ENCODE results near the gene HEATR9.
A peak's percentile ranks its signal among the peaks of the same experiment; 100 is the strongest.

Gene HEATR9

GRCh38 chr17:35864853-35865252 is 3.8 kb downstream of the HEATR9 start:
- DNase-seq (ENCODE audit: low read depth in 2 of 2), result no peak

DNA sequence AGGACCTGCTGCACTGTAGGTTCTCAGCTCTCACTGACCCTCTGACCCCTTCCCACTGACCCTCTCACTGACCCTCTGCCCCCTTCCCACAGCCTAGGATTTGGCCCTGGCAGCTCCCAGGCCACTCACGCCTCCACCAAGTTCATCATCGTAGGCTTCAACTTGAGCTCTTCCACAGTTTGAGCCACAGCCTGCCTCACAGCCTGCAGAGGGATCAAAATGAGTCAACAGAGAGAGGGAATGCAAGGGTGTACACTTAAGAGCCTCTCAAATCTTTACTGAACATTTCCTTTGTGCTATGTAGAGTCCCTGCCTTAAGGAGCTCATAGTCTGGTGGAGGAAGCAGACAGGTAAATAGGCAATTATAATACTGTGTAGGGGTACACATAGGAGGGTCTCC is 12.1 kb downstream of the HEATR9 start:
- DNase-seq (ENCODE audit: low read depth in 2 of 2), result no peak

DNA sequence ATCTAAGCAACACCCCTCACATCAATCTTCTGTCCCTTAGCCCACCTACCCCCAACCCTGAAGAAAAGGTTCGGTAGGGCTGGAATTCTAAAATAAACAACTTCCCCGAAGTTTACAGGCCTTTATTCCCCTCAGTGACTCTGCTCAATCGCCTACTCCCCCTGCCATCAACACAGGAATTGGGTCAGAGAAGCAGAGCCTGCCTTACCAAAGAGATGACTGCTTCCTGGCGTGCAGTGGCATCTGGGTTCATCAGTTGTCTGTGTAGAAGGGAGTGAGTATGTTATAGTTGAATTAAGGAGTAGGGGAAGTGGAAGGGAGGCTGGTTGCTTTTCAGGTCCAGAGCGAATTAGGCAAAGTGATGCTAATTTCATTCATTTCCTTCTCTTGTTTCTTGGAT is 12.7 kb downstream of the HEATR9 start:
- DNase-seq (ENCODE audit: low read depth in 2 of 2), result no peak

- peak in 1 of 2 donors; percentile 9 for DNase-seq (ENCODE audit: low read depth in 2 of 2)
Measured at GRCh38 chr17:35849469-35850348, 19.0 kb downstream of the HEATR9 start.

DNA sequence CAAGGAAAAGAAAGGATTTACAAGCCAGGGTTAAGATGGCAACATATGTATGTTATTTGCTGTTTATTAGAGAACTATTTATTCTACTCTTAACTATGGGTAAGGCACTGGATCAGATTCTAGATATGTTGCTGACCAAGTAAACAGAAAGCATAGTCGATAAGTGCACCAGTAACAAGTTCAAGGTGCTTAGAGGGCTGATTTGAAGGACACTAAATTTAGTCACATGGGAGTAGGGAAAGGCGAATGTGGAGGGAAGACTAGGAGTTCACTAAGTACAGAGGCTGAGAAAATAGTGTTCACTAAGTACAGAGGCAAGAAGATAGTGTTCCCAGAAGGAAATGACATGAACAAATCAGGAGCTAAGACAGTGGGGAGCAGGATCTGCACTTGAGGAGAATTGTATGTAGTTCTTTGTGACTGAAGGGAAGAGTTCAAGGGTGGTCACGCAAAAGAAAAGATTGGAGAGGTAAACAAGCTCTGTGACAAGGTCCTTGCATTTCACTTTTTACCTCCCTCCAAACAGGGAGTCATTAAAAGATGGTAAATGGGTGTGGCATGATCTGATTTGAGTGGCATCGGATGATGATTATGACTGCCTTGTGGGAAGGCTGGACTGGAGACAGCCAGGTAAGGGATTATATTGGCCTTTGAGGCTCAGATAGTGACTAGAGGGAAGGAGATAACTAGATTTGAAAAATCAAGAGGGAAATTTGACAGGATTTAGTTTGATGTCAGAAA is 20.9 kb downstream of the HEATR9 start:
- DNase-seq (ENCODE audit: low read depth in 2 of 2), result no peak

DNA sequence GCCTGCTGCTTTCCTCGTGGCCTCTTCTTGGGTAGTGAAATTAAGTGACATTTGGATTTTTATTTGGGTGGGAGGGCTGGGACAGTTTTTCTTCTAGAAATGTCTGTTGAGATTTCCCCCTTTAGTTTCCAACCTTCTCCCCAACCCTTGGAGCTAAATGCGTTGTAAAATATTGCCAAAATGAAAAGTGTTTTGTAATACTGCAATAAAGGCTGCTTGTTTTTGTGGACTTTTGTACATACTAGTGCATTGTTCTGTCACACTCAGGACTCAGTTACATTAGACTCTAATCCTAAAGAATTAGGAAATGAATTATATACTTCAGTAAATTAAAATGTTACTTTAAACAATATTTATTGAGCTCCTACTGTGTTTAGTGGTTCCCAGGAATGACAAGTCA is 21.7 kb downstream of the HEATR9 start:
- no peak for DNase-seq (ENCODE audit: low read depth in 2 of 2)

DNA sequence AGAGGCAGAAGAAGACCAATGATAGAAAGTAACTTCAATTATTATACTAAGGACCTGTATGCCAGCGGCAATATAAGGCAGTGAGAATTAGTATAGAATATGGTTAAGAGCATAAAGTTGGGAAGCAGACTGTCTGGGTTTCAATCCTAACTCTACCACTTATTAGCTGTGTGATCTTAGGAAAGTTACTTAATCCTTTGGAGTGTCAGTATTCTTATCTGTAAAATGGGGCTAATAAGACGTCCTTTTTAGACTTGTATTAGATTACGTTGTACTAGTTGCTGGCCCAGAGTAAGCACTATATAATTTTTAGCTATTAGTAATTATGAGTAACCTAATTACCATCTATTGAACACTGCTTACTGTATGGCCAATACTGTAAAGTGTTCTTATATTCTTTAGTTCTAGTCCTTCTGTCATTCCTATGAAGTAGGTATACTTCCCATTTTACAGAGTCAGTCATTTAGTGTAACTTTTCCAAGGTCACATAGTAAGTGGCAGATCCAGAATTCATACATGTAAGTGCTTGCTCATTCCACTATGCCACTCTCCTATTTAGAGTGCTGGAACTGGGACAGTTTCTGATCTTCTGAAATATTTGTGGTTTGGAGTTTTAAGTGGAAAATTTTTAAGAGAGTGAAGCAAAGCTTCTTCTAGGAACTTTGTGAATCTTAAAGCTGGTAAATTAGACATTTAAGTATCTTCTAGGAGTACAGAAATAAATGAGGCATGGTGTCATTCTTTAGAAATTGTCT is 22.5 kb downstream of the HEATR9 start:
- DNase-seq (ENCODE audit: low read depth in 2 of 2), result no peak

DNA sequence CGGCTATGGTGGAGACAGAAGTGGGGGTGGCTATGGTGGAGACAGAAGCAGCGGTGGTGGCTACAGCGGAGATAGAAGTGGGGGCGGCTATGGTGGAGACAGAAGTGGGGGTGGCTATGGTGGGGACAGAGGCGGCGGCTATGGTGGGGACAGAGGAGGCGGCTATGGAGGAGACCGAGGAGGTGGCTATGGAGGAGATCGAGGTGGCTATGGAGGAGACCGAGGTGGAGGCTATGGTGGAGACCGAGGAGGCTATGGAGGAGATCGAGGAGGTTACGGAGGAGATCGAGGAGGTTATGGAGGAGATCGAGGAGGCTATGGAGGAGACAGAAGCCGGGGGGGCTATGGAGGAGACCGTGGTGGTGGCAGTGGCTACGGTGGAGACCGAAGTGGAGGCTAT is 24.1 kb downstream of the HEATR9 start:
- DNase-seq (ENCODE audit: low read depth in 2 of 2), result no peak

- DNase-seq (ENCODE audit: low read depth in 2 of 2), result no peak
Measured at GRCh38 chr17:35843698-35844097, 25.0 kb downstream of the HEATR9 start.

DNA sequence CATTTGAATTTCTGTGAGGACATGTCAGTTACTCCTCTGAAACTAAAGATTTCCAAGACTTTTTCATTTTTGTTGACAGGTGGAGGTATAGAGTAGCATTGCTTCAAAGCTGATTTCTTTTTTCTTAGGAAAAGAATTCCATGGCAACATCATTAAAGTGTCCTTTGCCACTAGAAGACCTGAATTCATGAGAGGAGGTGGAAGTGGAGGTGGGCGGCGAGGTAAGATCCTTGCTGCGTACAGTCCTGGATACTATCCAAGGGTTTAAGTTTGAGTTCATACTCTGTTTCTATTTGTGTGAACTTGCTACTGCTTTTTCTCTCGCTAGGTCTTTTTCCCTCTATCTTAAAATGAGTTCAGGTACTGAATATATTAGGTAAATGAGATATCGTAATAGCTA is 26.5 kb downstream of the HEATR9 start:
- no peak for DNase-seq (ENCODE audit: low read depth in 2 of 2)

- DNase-seq (ENCODE audit: low read depth in 2 of 2), result no peak
Measured at GRCh38 chr17:35841505-35841904, 27.2 kb downstream of the HEATR9 start.

GRCh38 chr17:35841101-35841500 is 27.6 kb downstream of the HEATR9 start:
- DNase-seq (ENCODE audit: low read depth in 2 of 2), result no peak

DNA sequence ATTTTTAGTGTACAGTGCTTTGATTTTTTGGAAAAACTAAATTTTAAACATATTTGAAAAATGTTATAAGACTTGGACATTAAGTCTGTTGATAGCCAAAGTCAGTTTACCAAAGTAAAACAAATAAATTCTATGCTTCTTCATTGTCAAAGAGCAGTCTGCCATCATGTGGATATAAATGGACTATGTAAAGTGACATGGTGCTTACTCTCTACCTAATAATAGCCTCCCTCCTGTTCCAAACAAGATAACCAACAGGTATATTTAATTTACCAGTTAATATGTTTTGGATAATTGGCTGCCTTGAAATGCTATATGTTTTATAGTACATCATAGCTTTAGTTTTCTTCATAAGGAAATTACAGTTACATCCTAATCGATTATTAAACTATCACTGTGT is 43.5 kb downstream of the HEATR9 start:
- DNase-seq (ENCODE audit: low read depth in 2 of 2), result no peak

DNA sequence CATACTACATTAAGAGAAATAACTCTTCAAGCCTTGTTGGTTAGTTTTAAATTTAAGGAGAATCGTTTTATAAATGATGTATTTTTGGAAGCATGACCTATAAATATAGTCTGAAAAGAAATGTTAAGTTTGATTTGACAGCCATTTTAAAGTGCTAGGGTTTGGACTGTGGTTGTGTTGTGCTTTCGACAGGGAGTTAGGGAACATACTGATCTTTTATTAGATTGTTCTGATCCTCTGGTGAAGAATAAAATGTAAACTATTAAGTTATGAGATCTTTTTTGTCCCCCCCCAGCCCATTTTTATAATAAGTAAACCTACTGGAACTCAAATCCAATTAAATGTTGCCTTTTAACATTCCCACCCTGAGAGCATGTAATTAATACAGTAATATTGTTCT is 47.4 kb downstream of the HEATR9 start:
- DNase-seq (ENCODE audit: low read depth in 2 of 2), result no peak

DNA sequence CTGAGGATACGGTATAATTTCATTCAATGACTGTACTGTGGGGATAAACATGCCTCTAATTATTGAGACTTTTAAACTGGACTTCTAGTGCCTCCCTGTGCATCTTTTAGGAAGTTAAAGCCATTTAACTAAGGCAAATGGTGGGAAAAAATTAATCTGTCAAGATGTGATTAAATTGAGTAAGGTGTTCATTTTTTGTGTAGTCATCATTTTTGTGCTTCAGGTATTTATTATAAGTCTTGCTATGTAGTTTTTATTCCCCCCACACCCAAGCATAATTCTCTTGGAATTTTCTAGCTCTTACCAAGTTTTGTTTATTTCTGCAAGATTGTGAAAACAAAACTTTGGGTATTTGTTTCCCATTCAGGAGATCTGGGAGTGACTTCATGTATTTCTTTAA is 49.2 kb downstream of the HEATR9 start:
- no peak for DNase-seq (ENCODE audit: low read depth in 2 of 2)

- DNase-seq (ENCODE audit: low read depth in 2 of 2), result no peak
Measured at GRCh38 chr17:35817196-35817595, 51.5 kb downstream of the HEATR9 start.

DNA sequence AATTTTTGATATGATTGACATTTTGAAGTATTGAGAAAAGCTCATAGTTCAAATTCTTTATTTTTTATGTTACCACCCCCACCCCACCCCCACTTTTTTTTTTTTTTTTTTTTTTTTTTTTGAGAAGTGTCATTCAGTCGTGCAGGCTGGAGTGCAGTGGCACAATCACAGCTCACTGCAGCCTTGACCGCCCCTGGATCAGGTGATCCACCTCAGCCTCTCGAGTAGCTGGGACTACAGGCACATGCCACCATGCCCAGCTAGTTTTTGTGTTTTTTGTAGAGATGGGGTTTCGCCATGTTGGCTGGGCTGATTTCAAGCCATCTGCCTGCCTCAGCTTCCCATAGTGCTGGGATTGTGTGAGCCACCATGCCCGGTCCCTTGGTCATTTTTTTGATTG is 52.0 kb downstream of the HEATR9 start:
- no peak for DNase-seq (ENCODE audit: low read depth in 2 of 2)

GRCh38 chr17:35812456-35812855 is 56.2 kb downstream of the HEATR9 start:
- no peak for DNase-seq (ENCODE audit: low read depth in 2 of 2)

GRCh38 chr17:35811759-35812158 is 56.9 kb downstream of the HEATR9 start:
- DNase-seq (ENCODE audit: low read depth in 2 of 2), result no peak

GRCh38 chr17:35809855-35810461 is 58.7 kb downstream of the HEATR9 start:
- DNase-seq (ENCODE audit: low read depth in 2 of 2), result no peak

DNA sequence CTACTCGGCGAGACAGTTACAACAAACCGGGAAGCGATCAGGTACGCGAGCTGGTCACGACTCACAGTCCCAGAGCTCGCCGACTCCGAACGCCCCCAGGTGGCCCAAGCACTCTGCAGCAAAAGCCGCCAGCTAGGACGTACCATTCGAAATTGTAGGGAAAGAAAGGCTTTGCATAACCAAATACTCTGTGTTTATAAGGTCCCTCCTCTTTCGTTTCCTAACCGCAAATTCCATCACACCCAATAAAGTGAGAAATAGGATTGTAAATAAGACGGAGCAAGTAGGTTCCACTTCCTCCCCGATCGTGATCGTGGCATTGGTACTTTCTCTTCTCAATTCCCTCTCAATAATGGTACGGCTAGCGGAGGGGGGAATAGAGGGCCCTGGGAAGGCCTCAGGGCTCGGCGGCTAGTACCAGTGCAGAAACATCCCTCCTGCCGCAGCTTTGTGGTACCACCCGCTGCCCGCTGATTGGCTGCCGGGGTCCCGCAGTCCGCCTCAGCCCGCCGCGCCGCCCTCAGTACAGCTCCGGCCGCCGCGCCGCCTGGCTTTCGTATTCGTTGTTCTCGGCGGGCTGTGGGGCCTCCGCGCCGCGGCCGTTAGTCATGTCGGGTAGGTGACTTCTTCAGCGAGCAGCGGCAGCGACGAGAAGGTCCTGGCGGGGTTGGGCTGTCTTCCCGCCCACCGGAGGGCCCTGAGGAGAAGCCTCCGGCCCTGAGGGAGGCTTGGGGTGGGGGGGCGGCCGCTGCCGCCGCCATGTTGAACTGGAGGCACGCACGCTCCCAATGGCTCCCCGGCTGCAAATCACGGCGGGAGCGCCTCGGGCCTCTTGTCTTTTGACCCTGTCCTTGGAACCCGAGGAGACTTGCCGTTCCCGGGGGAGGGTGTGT is 59.5 kb downstream of the HEATR9 start, which contains the start of gene TAF15:
Gene TAF15, plus strand, starts transcription at position 523 of the 893 bp plus-strand sequence. Its CDS starts 86 bp downstream, at position 609.
- DNase-seq (ENCODE audit: low read depth in 2 of 2), result peak; percentile 79 to 91

All from stimulated activated CD4-positive, alpha-beta T cell treated with anti-CD3 and anti-CD28 coated beads, Interleukin-1b, Interleukin-23, amount 100 ng/mL, for 1 hour (primary cell).